ENCODE measurements around the gene F12.

DNA sequence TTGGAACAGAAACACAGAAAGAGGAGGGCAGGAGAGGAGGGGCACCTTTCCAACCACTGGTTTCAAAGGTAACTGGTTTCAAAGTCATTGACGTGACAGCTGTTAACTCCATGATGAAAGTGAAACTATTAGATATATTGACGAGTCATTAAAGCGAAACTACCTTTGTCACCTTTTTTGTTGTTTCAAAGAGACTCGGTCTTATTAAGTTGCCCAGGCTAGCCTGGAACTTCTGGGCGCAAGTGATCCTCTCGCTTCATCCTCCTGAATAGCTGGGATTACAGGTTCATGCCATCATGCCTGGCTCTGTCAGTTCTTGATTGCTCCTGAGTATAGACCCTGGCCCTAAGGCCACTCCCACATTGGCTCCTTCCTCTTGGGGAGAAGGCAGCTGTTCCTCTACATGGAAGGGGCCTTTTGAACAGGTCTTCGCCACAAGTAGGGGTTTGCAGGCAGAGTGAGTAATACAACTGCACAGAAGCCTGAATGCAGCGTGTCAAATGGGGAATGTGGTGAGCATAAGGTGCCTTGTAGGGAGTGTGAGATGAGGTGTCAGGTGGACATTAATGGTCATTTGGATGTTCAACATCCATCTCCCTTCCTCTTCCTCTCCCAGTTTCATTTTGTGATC, 3.4 kb upstream of the F12 start:
- TF ChIP-seq, protein P1, sequence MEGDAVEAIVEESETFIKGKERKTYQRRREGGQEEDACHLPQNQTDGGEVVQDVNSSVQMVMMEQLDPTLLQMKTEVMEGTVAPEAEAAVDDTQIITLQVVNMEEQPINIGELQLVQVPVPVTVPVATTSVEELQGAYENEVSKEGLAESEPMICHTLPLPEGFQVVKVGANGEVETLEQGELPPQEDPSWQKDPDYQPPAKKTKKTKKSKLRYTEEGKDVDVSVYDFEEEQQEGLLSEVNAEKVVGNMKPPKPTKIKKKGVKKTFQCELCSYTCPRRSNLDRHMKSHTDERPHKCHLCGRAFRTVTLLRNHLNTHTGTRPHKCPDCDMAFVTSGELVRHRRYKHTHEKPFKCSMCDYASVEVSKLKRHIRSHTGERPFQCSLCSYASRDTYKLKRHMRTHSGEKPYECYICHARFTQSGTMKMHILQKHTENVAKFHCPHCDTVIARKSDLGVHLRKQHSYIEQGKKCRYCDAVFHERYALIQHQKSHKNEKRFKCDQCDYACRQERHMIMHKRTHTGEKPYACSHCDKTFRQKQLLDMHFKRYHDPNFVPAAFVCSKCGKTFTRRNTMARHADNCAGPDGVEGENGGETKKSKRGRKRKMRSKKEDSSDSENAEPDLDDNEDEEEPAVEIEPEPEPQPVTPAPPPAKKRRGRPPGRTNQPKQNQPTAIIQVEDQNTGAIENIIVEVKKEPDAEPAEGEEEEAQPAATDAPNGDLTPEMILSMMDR (IDR thresholded peaks at IDR 0.05 in 4 of 5, conservative IDR thresholded peaks at IDR 0.05 in 1 of 5): no peak
- no peak for TF ChIP-seq POLR2A (IDR thresholded peaks at IDR 0.05)

All from gastrocnemius medialis (tissue), 4 donors.